ENCODE results near the gene ANKRD33B. TPM values are rescaled to one million over a fixed set of nuclear protein-coding genes. Genes with fewer than 3 reads are reported as not detected.

ANKRD33B gene
- total RNA-seq, 1 experiment from 2014 or later: 6.9 TPM

- no peaks in the 10 kb centered on the region for H3K23me2 ChIP-seq (ENCODE audit: insufficient read length, low read depth, low read length, poor library complexity, severe bottlenecking)
- H3K4ac ChIP-seq (ENCODE audit: low read depth, low read length): no peak overlapping the region
- Mint-ChIP-seq H3K27me3 (ENCODE audit: low read depth) (peaks cover 5% of the 10 kb centered on the region), H3K4me3 (no peak overlapping the region), H3K9me3 (no peaks in the 10 kb centered on the region; a peak in 1 of 5 replicates), H3K4me1 (peaks cover 12% of the 10 kb centered on the region in 2 experiments), H3K27ac (no peak overlapping the region), H3K36me3 (ENCODE audit: insufficient read depth in 1 of 3, low read depth in 3 of 3) (no peaks in the 10 kb centered on the region)
- H3K27me3 ChIP-seq (ENCODE audit: insufficient read depth, low read length): no peaks in the 10 kb centered on the region
- H2BK15ac ChIP-seq (ENCODE audit: low read depth, low read length): no peak overlapping the region
- H3K79me2 ChIP-seq (ENCODE audit: insufficient read depth, low read length): no peaks in the 10 kb centered on the region
- no peak overlapping the region for H3K27ac ChIP-seq (ENCODE audit: insufficient read length, low read depth, low read length)
- H4K20me1 ChIP-seq (ENCODE audit: control insufficient read depth, insufficient read depth, insufficient read length): no peaks in the 10 kb centered on the region
- DNase-seq: no peak
- no peak overlapping the region for H4K8ac ChIP-seq (replicated peaks; ENCODE audit: insufficient read length, low read depth, low read length)
- no peak overlapping the region for H3K4me2 ChIP-seq (ENCODE audit: insufficient read depth, insufficient read length, low read length)
- H2BK20ac ChIP-seq (ENCODE audit: low read depth, low read length, poor library complexity, severe bottlenecking): no peak overlapping the region
- no peak overlapping the region for H2AK5ac ChIP-seq (ENCODE audit: insufficient read length, low read length)
- H2AFZ ChIP-seq (ENCODE audit: low read length): no peak overlapping the region
- H4K5ac ChIP-seq (ENCODE audit: insufficient read length, low read depth, low read length): no peak overlapping the region
- H3T11ph ChIP-seq (ENCODE audit: low read length): no peak overlapping the region
- no peak overlapping the region for H3K14ac ChIP-seq (ENCODE audit: insufficient read depth, low read length)
- H2BK5ac ChIP-seq (ENCODE audit: insufficient read length, low read length): no peak overlapping the region
- H2BK120ac ChIP-seq (ENCODE audit: low read depth, low read length, poor library complexity, severe bottlenecking): no peak overlapping the region
- no peaks in the 10 kb centered on the region for H3K79me1 ChIP-seq (ENCODE audit: insufficient read depth, low read depth, low read length, poor library complexity, severe bottlenecking)
- H3K18ac ChIP-seq (ENCODE audit: insufficient read length, low read depth, low read length): no peak overlapping the region
- peaks cover 3% of the 10 kb centered on the region; the same call in 1 of the 2 replicates for H3K4me1 ChIP-seq (ENCODE audit: insufficient read depth, low read length)
- no peak overlapping the region for H3K9ac ChIP-seq (ENCODE audit: extremely low read depth, insufficient read length, low read length)
- H3K56ac ChIP-seq (ENCODE audit: insufficient read length, low read depth, low read length): no peak overlapping the region
- H3K9me3 ChIP-seq (ENCODE audit: control insufficient read depth, low read depth, low read length): no peaks in the 10 kb centered on the region
- WGBS (ENCODE audit: extremely low coverage, insufficient read length, low lambda C conversion rate): no CpG with 5 or more reads among the region's 6 CpGs
- no peak overlapping the region for H4K91ac ChIP-seq (ENCODE audit: insufficient read length, low read depth, low read length)
- H3K23ac ChIP-seq (ENCODE audit: insufficient read length, low read depth, low read length): no peak overlapping the region
- TF ChIP-seq, protein P1, sequence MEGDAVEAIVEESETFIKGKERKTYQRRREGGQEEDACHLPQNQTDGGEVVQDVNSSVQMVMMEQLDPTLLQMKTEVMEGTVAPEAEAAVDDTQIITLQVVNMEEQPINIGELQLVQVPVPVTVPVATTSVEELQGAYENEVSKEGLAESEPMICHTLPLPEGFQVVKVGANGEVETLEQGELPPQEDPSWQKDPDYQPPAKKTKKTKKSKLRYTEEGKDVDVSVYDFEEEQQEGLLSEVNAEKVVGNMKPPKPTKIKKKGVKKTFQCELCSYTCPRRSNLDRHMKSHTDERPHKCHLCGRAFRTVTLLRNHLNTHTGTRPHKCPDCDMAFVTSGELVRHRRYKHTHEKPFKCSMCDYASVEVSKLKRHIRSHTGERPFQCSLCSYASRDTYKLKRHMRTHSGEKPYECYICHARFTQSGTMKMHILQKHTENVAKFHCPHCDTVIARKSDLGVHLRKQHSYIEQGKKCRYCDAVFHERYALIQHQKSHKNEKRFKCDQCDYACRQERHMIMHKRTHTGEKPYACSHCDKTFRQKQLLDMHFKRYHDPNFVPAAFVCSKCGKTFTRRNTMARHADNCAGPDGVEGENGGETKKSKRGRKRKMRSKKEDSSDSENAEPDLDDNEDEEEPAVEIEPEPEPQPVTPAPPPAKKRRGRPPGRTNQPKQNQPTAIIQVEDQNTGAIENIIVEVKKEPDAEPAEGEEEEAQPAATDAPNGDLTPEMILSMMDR (conservative IDR thresholded peaks at IDR 0.05): no peak
- no peak overlapping the region for H2BK12ac ChIP-seq (ENCODE audit: insufficient read length, low read depth, low read length)
These were observed 15.0 kb downstream of the ANKRD33B start for GRCh38 chr5:10578869-10579268.
